HG02973 (cell line): ENCODE data around the gene NDN.
"Not testable (repeated sequence)": the region's sequence is repeated elsewhere in the genome, so short reads cannot be mapped to it uniquely, and the experiment has no call there.

ENCODE experiments used
- ATAC-seq: cut with Tn5 transposase; IDR thresholded peaks from one replicate; pipeline ENCODE4 v1.9.1; 2021; ENCODE audit warnings: moderate library complexity; ENCODE audit not compliant: unreplicated experiment

NDN gene, protein sequence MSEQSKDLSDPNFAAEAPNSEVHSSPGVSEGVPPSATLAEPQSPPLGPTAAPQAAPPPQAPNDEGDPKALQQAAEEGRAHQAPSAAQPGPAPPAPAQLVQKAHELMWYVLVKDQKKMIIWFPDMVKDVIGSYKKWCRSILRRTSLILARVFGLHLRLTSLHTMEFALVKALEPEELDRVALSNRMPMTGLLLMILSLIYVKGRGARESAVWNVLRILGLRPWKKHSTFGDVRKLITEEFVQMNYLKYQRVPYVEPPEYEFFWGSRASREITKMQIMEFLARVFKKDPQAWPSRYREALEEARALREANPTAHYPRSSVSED

DNA sequence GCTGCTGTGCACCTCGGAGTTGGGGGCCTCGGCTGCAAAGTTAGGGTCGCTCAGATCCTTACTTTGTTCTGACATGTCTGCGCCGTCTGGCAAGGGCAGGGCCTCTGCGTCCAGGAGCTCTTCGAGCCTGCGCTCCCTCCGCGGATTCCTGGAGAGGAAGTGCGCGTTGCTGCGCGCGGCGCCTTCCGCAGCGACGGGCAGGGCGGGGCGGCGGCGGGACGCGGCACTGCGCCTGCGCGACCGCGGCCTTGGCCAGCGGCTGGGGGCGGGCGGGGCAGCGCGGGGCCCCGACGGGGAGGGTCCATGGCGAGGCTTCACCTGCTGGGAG lies at the start of gene NDN:
TSS of gene NDN (minus strand) at position 163 of the 328 bp plus-strand sequence. CDS start at position 75, 88 bp downstream.
- no peak for ATAC-seq

- ATAC-seq, result no peak
Measured at GRCh38 chr15:23736033-23736673, 49.0 kb upstream of the NDN start.

DNA sequence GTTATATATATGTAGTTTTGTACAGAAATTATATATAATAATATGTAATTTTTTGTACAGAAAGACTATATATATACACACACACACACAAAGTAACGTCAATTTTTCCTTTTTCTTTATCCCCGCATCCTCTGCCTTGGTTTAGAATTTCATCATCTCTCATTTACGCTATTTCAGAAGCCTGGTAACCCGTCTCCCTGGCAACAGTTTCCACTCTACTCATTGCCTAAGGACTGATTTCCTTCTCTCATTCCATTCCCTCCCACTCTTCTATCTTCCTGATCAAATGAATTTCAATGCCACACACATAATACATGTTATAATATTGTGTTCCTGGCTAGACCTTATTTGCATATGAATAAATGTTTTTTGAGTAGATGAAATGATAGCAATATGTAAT lies 47.8 kb upstream of the NDN start:
- no peak for ATAC-seq

DNA sequence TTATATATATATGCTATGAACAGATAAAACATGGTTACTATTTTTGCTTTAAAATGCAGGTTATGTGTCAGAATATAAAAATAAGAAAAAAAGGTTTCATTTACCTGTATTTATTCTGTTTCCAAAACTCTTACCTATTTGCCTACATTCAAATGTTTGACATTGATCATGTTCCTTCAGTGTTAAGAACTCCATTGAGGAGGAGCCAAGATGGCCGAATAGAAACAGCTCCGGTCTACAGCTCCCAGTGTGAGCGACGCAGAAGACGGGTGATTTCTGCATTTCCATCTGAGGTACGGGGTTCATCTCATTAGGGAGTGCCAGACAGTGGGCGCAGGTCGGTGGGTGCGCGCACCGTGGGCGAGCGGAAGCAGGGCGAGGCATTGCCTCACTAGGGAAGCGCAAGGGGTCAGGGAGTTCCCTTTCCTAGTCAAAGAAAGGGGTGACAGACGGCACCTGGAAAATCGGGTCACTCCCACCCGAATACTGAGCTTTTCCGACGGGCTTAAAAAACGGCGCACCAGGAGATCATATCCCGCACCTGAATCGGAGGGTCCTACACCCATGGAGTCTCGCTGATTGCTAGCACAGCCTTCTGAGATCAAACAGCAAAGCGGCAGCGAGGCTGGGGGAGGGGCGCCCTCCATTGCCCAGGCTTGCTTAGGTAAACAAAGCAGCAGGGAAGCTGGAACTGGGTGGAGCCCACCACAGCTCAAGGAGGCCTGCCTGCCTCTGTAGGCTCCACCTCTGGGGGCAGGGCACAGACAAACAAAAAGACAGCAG lies 27.0 kb upstream of the NDN start:
- ATAC-seq, result not testable (repeated sequence)

- ATAC-seq, result no peak
Measured at GRCh38 chr15:23708332-23708731, 21.2 kb upstream of the NDN start.

DNA sequence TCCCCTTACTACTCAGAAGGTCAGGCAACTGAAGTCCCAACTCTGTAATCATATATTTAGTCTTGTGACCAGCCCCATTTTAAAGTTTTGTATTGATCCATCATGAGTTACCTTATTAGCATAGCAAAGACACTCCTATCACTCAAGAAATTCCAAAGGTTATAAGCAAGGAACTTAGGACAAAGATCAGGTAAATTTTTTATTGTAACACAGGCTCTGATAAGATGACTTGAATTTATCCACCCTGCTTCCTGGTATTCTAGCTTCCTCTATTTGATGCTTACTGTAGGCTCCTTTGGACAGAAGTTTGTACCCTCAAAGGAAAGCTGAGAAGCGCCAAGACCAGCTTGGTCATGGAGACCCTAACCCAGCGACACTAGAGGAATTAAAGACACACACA lies 8.2 kb upstream of the NDN start:
- ATAC-seq, result no peak

DNA sequence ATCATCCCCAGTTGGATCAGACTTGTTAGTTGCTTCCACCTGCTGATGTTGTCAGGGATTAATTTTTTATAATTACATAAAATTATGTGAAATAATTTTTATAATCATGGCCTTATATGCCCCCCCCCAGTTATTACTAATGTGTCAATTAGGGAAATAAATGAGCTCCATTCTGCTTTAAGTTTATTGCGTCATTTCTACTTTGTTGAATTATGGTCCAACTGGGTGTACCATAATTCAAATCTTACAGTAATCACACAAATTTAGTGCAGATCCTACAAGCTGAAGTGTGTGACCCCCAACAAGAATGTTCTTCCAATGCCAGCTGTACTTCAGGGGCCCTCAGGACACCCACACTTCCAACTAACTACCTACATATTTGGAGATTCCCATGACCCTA lies 7.5 kb upstream of the NDN start:
- ATAC-seq, result no peak

- no peak for ATAC-seq
Measured at GRCh38 chr15:23690450-23690852, 3.3 kb upstream of the NDN start.

DNA sequence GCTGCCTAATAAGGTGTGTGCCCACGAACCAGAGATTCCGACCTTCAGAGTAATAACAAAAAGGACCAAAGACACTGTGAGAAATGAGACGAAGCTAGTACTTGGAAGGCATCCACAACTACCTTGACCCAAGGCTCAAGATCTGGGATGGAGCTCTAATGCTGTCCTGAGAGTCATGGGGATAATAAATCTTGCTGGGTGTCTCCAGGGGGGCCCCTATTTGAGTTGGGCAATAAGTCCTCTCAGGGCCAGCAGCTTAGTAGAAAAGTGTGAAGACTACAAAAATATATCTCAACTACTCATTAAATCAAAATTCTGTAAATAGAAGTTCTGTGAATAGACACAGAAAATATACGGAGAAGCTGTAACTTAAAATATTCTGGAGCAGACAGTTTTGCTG lies 2.9 kb upstream of the NDN start:
- no peak for ATAC-seq

DNA sequence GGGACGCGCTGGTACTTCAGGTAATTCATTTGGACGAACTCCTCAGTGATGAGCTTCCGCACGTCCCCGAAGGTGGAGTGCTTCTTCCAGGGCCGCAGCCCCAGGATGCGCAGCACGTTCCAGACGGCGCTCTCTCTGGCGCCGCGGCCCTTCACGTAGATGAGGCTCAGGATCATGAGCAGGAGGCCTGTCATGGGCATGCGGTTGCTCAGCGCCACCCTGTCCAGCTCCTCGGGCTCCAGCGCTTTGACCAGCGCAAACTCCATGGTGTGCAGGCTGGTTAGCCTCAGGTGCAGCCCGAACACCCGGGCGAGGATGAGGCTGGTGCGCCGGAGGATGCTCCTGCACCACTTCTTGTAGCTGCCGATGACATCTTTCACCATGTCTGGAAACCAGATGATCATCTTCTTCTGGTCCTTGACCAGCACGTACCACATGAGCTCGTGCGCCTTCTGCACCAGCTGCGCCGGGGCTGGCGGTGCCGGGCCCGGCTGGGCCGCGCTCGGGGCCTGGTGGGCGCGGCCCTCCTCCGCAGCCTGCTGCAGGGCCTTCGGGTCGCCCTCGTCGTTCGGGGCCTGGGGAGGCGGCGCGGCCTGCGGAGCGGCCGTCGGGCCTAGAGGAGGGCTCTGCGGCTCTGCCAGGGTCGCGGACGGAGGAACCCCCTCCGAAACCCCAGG lies 501 bp downstream of the NDN start:
- no peak for ATAC-seq

DNA sequence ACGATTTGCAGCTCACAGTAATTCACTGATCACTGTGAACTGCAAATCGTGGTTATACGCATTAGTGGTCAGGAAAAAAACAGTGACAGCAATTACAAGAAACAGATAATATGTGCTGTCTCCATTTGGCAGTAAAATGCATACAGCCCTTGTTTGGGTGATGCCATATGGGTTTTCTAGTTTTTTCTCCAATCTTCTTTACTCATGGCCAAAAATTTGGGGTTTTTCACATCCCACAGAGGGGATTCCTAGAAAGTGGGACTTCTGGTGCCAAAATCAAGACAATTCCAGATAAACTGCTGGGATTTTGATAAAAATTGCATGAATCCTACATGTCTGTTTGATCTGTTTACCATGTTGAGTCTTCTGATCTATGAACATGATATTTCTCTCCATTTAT lies 15.6 kb downstream of the NDN start:
- no peak for ATAC-seq

DNA sequence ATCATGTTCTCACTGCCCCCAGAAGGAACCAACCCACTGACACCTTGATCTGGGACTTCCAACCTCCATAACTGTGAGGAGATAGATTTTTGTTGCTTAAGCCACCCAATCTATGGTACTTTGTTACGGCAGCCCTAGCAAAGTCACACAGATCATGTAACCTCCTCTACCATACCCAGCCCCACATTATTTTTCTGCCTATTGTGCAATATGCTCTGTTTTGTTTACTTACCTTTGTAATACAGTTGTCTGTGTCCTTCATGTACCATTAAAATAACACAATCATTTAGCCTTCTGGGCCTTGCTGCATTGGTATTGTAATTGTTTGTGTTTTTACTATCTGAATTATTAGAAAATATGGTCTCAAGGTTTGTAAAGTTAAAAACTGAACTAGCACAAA lies 16.1 kb downstream of the NDN start:
- no peak for ATAC-seq

GRCh38 chr15:23663232-23663631 lies 23.9 kb downstream of the NDN start:
- ATAC-seq, result no peak

DNA sequence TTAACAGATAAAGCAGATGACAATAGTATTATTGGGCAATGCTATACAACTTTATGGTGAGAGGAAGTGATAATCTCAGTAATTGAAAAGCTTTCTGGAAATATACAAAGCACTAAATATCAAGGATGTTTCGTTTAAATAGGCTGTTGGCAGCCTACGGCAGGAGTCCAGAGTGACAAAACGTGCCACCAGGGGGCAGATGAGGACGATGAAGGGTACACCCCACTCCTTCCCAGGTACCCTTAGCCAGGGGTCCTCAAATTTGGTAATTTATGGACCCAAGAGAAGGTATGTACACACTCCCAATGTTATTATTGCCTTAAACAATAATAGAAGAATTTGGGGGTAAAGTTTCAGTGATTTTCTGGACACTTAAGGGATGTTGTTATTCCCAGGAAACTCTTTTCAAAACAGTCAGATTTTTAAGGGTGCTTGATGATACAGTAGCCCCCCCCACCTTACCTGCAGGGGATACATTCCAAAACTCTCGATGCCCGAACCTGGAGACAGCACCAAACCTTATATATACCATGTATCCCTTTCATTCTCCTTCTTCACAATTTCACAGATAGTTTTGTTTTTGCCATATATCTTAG lies 38.1 kb downstream of the NDN start:
- ATAC-seq, result no peak

- no peak for ATAC-seq
Measured at GRCh38 chr15:23647421-23648370, 39.4 kb downstream of the NDN start, which contains the start of gene MAGEL2. Gene MAGEL2 (minus strand): TSS chr15:23647867. CDS start chr15:23647742, 125 bp downstream.

DNA sequence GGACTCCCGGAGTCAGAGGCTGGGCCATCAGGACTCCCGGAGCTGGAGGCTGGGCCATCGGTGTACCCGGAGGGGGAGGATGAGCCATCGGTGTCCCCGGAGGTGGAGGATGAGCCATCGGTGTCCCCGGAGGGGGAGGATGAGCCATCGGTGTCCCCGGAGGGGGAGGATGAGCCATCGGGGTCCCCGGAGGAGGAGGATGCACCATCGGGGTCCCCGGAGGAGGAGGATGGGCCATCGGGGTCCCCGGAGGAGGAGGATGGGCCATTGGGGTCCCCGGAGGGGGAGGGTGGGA lies 40.2 kb downstream of the NDN start:
- no peak for ATAC-seq

DNA sequence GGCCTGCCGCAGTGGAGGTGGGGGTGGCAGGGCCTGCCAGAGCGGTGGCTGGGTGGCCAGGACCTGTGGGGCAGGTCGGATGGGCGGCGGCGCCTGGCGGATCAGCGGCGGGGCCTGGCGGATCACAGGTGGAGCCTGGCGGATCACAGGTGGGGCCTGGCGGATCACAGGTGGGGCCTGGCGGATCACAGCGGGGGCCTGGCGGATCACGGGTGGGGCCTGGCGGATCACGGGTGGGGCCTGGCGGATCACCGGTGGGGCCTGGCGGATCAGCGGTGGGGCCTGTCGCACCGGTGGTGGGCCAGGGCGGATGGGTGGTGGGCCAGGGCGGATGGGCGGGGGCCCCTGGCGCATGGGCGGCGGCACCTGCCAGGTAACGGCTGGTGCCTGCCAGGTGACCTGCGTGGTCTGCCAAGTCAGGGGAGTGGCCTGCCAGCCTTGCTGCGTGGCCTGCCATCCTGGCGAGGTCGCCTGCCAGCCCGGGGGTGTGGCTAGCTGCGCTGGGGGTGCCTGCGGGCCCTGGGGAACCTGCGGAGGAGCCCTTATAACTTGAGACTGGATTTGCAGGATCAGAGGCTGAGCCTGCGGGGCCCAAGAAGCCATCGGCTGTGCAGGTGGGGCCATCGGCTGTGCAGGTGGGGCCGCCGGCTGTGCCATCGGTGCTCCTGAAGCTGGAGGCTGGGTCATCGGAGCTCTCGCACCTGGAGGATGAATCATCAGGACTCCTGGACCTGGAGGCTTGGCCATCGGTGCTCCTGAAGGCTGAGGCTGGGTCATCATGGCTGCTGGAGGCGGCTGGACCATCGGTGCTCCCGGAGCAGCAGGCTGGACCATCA lies 40.7 kb downstream of the NDN start:
- no peak for ATAC-seq

GRCh38 chr15:23645371-23646164 lies 41.5 kb downstream of the NDN start:
- ATAC-seq, result no peak
